Measurements from ENCODE around the gene LHX4.
"Not testable (repeated sequence)": the region's sequence is repeated elsewhere in the genome, so short reads cannot be mapped to it uniquely, and the experiment has no call there.

LHX4 gene

DNA sequence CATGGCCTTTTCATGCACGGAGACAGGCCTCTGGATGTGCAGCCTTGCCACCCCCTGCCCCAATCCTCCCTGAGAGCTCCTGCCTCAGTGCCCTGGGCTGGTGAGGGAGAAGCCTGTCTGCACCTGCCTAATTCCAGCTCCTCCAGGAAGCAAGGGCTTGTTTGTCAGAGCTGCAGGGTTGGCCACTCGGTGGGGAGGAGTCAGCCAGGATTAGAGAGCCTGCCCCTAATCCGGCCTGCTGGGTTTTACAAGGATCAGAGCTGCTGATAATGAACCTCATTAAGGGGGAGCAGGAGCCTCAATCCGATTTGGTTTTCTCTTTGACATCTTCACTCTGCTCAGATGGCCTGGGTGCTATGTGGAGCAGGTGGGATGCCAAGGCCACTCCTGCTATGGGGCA lies 31.9 kb upstream of the LHX4 start:
- no peak for DNase-seq (ENCODE audit: low read depth)
- H3K36me3 ChIP-seq (ENCODE audit: control insufficient read depth, insufficient read depth, low read length, severe bottlenecking), result peaks cover 9% of the 10 kb centered on the region
- H3K9me3 ChIP-seq (ENCODE audit: control insufficient read depth, low read length), result no peaks in the 10 kb centered on the region
- no peaks in the 10 kb centered on the region for H3K4me1 ChIP-seq (ENCODE audit: control insufficient read depth, insufficient read depth, low read length)
- no peak overlapping the region for H3K4me3 ChIP-seq (ENCODE audit: low read length)
- H3K27me3 ChIP-seq (replicated peaks; ENCODE audit: control insufficient read depth, insufficient read depth, low read length), result no peaks in the 10 kb centered on the region
- no peak overlapping the region for H3K9ac ChIP-seq (ENCODE audit: low read length)

DNA sequence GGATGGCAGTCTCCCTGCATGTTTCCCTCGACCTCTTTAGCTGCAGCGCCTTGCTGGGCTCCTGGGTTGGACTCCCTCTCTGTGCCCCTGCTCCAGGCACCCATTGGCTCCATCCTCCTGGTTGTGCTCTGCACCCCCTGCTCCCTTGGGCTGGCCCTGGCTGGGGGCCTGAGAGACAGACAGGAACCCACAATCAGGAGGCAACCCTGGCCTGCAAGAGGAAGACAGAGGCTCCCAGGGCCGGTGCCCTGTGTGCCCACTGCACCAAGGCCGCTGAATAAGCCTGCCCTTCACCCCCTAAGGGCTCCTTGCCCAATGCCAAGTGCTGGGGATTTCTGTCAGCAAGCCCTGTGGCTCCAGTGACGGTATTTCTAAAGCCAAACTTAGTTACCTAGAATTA lies 31.5 kb upstream of the LHX4 start:
- no peaks in the 10 kb centered on the region for H3K27me3 ChIP-seq (replicated peaks; ENCODE audit: control insufficient read depth, insufficient read depth, low read length)
- no peak overlapping the region for H3K4me3 ChIP-seq (ENCODE audit: low read length)
- H3K4me1 ChIP-seq (ENCODE audit: control insufficient read depth, insufficient read depth, low read length), result no peaks in the 10 kb centered on the region
- H3K36me3 ChIP-seq (ENCODE audit: control insufficient read depth, insufficient read depth, low read length, severe bottlenecking), result peaks cover 9% of the 10 kb centered on the region
- H3K9ac ChIP-seq (ENCODE audit: low read length), result no peak overlapping the region
- no peaks in the 10 kb centered on the region for H3K9me3 ChIP-seq (ENCODE audit: control insufficient read depth, low read length)
- DNase-seq (ENCODE audit: low read depth), result no peak

GRCh38 chr1:180199018-180199417 lies 31.0 kb upstream of the LHX4 start:
- Histone ChIP-seq H3K9ac (ENCODE audit: low read length) (no peak overlapping the region), H3K9me3 (ENCODE audit: control insufficient read depth, low read length) (no peaks in the 10 kb centered on the region), H3K36me3 (ENCODE audit: control insufficient read depth, insufficient read depth, low read length, severe bottlenecking) (peaks cover 7% of the 10 kb centered on the region), H3K4me1 (ENCODE audit: control insufficient read depth, insufficient read depth, low read length) (no peaks in the 10 kb centered on the region), H3K27me3 (replicated peaks; ENCODE audit: control insufficient read depth, insufficient read depth, low read length) (no peaks in the 10 kb centered on the region), H3K4me3 (ENCODE audit: low read length) (no peak overlapping the region)
- no peak for DNase-seq (ENCODE audit: low read depth)

- peaks cover under 1% of the 10 kb centered on the region for H3K36me3 ChIP-seq (ENCODE audit: control insufficient read depth, insufficient read depth, low read length, severe bottlenecking)
- DNase-seq (ENCODE audit: low read depth), result no peak
- no peaks in the 10 kb centered on the region for H3K4me1 ChIP-seq (ENCODE audit: control insufficient read depth, insufficient read depth, low read length)
- H3K4me3 ChIP-seq (ENCODE audit: low read length), result no peak overlapping the region
- no peak overlapping the region for H3K9ac ChIP-seq (ENCODE audit: low read length)
- no peaks in the 10 kb centered on the region for H3K9me3 ChIP-seq (ENCODE audit: control insufficient read depth, low read length)
- H3K27me3 ChIP-seq (replicated peaks; ENCODE audit: control insufficient read depth, insufficient read depth, low read length), result no peaks in the 10 kb centered on the region
Observed at GRCh38 chr1:180201451-180202200, 28.4 kb upstream of the LHX4 start.

GRCh38 chr1:180202588-180202987 lies 27.5 kb upstream of the LHX4 start:
- not testable (repeated sequence) for H3K27me3 ChIP-seq (replicated peaks; ENCODE audit: control insufficient read depth, insufficient read depth, low read length); H3K4me1 ChIP-seq (ENCODE audit: control insufficient read depth, insufficient read depth, low read length); H3K36me3 ChIP-seq (ENCODE audit: control insufficient read depth, insufficient read depth, low read length, severe bottlenecking); H3K4me3 ChIP-seq (ENCODE audit: low read length); H3K9ac ChIP-seq (ENCODE audit: low read length); H3K9me3 ChIP-seq (ENCODE audit: control insufficient read depth, low read length); DNase-seq (ENCODE audit: low read depth)

DNA sequence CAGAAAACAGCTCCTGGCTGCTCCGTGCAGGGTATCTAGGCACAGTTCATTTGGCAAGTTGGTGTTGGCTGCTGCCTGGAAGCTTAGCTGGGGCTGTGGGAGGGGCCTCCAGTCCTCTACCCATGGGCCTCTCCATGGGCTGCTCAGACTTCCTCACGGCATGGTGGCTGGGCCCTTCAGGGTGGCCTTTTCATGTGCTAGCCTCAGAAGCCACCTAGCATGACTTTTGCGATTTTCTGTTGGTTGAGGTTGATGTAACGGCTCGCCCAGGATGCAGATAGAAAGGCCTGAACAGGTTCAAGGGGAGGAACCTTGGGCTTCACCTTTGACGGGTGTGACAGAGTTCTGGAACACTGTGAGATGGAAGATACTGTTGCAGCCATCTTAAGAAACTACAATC lies 25.8 kb upstream of the LHX4 start:
- no peaks in the 10 kb centered on the region for H3K27me3 ChIP-seq (replicated peaks; ENCODE audit: control insufficient read depth, insufficient read depth, low read length)
- no peaks in the 10 kb centered on the region for H3K9me3 ChIP-seq (ENCODE audit: control insufficient read depth, low read length)
- H3K9ac ChIP-seq (ENCODE audit: low read length), result no peak overlapping the region
- no peak for DNase-seq (ENCODE audit: low read depth)
- H3K4me1 ChIP-seq (ENCODE audit: control insufficient read depth, insufficient read depth, low read length), result no peaks in the 10 kb centered on the region
- no peaks in the 10 kb centered on the region for H3K36me3 ChIP-seq (ENCODE audit: control insufficient read depth, insufficient read depth, low read length, severe bottlenecking)
- no peak overlapping the region for H3K4me3 ChIP-seq (ENCODE audit: low read length)

DNA sequence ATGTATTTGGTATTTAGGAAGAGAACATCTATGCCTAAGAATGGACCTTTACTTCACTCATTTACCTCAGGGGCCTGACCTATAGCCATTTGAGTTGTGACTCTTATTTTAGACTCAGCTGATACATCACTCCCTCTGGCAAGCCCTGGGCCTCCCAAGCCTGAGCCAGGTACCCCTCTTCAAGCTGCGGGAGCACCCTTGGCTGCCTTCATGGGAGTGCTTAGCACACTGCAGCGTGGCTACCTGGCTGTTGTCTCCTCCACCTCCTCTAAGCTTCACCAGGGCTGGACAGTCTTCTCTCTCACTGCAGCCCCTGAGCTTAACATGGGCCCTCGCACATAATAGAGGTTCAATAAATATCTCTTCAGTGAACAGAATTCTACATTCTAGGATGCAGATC lies 23.5 kb upstream of the LHX4 start:
- no peak for DNase-seq (ENCODE audit: low read depth)
- Histone ChIP-seq H3K4me1 (ENCODE audit: control insufficient read depth, insufficient read depth, low read length) (no peaks in the 10 kb centered on the region), H3K9ac (ENCODE audit: low read length) (no peak overlapping the region), H3K27me3 (replicated peaks; ENCODE audit: control insufficient read depth, insufficient read depth, low read length) (no peaks in the 10 kb centered on the region), H3K4me3 (ENCODE audit: low read length) (no peak overlapping the region), H3K36me3 (ENCODE audit: control insufficient read depth, insufficient read depth, low read length, severe bottlenecking) (no peaks in the 10 kb centered on the region), H3K9me3 (ENCODE audit: control insufficient read depth, low read length) (no peaks in the 10 kb centered on the region)

DNA sequence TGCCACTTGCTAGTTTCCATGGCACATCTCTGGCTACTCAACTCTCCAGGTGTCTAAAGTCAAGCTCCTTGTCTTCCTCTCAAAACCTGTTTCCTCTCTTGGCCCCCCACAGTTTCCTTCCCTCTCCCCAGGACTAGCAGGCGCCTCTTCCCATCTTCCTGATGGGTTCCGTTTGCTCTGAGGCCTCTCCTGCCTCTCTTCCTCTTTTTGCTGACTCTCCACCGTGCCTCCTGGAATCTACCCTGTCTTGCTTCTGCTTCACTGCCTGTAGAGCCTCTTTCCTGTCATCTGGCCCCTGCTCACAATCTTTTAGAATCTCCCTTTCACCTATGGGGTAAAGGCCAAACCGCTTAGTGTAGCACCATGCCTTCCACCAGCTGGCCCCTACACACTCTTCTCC lies 21.8 kb upstream of the LHX4 start:
- H3K9me3 ChIP-seq (ENCODE audit: control insufficient read depth, low read length), result no peaks in the 10 kb centered on the region

DNA sequence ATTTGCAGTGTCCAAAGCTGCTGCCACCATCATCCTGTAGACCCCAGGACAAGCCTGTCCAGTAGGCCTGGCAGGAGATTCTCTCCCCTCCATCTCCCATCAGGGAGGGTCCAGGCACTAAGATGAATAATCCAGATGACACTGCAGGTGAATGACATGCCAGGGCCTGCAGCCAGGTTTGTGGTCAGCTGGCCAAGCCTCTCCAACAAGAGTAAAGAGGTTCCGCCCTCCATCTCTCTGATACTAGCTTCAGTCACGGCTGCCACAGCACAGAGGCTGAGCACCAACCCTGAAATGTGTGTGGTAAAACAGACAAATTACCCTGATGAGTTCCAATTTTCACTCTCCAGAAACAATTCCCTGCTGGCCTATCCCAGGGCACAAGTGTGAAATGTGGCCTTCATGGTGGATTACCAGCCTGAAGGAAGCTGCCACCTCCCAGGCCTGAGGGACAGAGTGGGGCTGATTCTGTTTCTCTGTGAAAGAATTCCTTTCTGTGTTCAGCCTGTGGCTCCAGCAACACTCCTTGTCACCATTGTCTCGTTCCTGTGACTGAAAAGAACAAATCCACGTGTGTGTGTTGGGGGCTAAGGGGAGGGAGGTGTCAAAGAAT lies 19.9 kb upstream of the LHX4 start:
- H3K36me3 ChIP-seq (ENCODE audit: control insufficient read depth, insufficient read depth, low read length, severe bottlenecking), result no peaks in the 10 kb centered on the region
- H3K4me1 ChIP-seq (ENCODE audit: control insufficient read depth, insufficient read depth, low read length), result no peaks in the 10 kb centered on the region
- no peak overlapping the region for H3K9ac ChIP-seq (ENCODE audit: low read length)
- no peak for DNase-seq (ENCODE audit: low read depth)
- no peaks in the 10 kb centered on the region for H3K9me3 ChIP-seq (ENCODE audit: control insufficient read depth, low read length)
- H3K4me3 ChIP-seq (ENCODE audit: low read length), result no peak overlapping the region
- peaks cover 3% of the 10 kb centered on the region for H3K27me3 ChIP-seq (replicated peaks; ENCODE audit: control insufficient read depth, insufficient read depth, low read length)

More for the DNA sequence above, 21.8 kb upstream of the LHX4 start:
- H3K27me3 ChIP-seq (replicated peaks; ENCODE audit: control insufficient read depth, insufficient read depth, low read length), result peaks cover 3% of the 10 kb centered on the region
- no peak for DNase-seq (ENCODE audit: low read depth)
- H3K36me3 ChIP-seq (ENCODE audit: control insufficient read depth, insufficient read depth, low read length, severe bottlenecking), result no peaks in the 10 kb centered on the region
- no peaks in the 10 kb centered on the region for H3K4me1 ChIP-seq (ENCODE audit: control insufficient read depth, insufficient read depth, low read length)
- no peak overlapping the region for H3K4me3 ChIP-seq (ENCODE audit: low read length)
- no peak overlapping the region for H3K9ac ChIP-seq (ENCODE audit: low read length)

DNA sequence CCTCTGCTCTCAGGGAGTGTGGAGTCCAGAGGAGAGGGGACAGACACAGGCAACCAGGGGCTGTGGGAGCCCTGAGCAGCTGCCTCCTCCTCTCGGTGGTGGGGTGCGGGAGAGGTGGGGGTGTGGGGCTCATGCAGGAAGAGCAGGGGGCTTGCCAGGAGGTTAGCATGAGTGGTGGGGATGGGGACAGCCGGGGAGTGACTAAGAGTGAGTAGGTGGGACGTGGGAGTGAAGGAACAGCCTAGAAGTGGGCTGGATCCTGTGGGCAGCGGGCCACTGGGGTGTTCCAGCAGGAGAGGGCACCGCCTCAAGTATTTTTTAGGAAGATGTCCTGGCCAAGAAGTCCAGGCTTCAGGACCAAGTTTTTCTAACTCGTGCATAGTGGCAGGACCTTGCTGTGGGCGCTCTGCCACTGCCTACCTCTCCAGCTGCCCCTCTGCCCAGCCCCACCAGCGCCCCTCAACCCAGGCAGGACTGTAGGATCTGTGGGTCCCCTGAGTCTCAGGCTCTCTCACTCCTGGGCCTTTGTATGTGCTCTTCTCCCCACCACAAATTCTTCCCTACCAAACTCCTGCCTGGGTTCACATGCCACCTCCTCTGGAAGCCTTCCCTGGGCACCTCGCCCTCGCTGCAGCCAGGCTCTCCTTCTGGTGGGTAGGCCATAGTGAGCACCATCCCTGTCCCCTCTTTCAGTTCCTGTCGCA lies 18.8 kb upstream of the LHX4 start:
- H3K4me3 ChIP-seq (ENCODE audit: low read length), result no peak overlapping the region
- H3K36me3 ChIP-seq (ENCODE audit: control insufficient read depth, insufficient read depth, low read length, severe bottlenecking), result no peaks in the 10 kb centered on the region
- H3K9ac ChIP-seq (ENCODE audit: low read length), result no peak overlapping the region
- no peak for DNase-seq (ENCODE audit: low read depth)
- no peaks in the 10 kb centered on the region for H3K9me3 ChIP-seq (ENCODE audit: control insufficient read depth, low read length)
- no peaks in the 10 kb centered on the region for H3K4me1 ChIP-seq (ENCODE audit: control insufficient read depth, insufficient read depth, low read length)
- H3K27me3 ChIP-seq (replicated peaks; ENCODE audit: control insufficient read depth, insufficient read depth, low read length), result peaks cover 3% of the 10 kb centered on the region

DNA sequence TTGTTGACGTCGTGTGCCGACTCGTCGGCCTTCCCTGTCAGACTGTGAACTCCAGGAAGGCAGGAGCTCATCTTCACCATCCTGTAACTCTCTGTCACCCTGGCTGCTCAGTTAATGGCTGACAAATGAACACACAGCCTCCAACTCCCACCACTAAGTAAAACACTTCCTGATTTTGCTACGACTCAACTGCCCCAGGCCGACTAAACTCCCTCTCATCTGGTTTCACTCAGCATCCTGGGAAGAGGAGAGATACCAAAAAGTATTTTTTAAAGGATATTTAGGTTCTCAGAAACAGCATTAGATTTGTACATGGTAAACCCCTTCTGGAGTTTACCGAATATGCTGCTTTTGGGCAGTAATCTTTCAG lies 18.2 kb upstream of the LHX4 start:
- no peak for DNase-seq (ENCODE audit: low read depth)
- Histone ChIP-seq H3K27me3 (replicated peaks; ENCODE audit: control insufficient read depth, insufficient read depth, low read length) (peaks cover 3% of the 10 kb centered on the region), H3K9me3 (ENCODE audit: control insufficient read depth, low read length) (no peaks in the 10 kb centered on the region), H3K4me3 (ENCODE audit: low read length) (no peak overlapping the region), H3K9ac (ENCODE audit: low read length) (no peak overlapping the region), H3K4me1 (ENCODE audit: control insufficient read depth, insufficient read depth, low read length) (no peaks in the 10 kb centered on the region), H3K36me3 (ENCODE audit: control insufficient read depth, insufficient read depth, low read length, severe bottlenecking) (no peaks in the 10 kb centered on the region)
